IPS-11a (cell line): ENCODE data around the gene NCMAP.

Source experiments
- H3K4me3 ChIP-seq: one replicate; pipeline ENCODE4 v1.5.1; 2013; ENCODE audit warnings: low read depth, low read length, control low read depth

Gene NCMAP

DNA sequence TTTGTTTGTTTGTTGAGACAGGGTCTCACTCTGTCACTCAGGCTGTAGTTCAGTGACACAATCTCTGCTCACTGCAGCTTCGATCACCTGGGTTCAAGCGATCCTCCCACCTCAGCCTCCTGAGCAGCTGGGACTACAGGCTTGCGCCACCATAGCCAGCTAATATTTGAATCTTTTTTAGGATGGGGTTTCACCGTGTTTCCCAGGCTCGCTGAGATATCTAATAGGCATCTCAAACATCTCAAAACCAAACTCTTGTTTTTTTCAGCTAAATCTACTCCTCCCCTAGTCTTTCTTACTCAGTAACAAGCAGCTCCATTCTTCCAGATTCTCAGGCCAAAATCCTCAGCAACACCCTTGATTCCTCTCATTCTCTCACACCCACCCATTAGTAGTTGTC, 65.2 kb downstream of the NCMAP start:
- H3K4me3 ChIP-seq, result no peak overlapping the region

DNA sequence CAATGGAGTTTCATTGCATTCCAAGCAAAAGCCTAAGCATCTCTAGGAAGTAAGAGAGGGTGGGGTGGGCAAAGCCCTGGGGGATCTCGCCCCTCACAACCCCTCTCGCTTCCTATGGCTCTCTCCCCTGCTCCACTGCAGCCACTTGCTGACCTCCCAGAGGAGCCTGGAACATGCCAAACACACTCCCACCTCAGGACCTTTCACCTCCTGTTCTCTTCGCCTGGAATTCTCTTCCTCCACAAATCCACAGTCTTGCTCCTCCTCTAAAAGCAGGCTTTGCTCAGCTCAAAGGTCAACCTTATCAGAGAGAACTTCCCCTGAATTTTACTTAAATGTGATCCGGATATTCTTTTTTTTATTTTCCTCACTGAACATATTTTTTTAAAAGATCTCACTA, 66.3 kb downstream of the NCMAP start:
- no peak overlapping the region for H3K4me3 ChIP-seq

DNA sequence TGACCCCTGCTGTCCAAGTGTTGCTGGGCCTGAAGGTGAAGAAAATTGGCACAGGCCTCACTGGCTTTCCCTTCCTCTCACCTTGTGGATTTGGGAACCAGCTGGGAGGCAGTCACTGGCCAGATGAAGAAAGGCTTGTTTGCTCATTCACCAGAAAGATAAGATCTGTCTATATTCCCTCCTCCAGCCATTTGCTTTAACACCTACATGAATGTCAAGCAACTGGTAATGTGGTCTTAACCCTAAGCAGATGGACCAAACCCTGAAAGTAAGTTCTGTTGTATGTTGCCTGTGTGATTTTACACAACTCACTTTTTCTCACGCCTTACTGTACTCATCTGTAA, 76.9 kb downstream of the NCMAP start:
- H3K4me3 ChIP-seq, result no peak overlapping the region

DNA sequence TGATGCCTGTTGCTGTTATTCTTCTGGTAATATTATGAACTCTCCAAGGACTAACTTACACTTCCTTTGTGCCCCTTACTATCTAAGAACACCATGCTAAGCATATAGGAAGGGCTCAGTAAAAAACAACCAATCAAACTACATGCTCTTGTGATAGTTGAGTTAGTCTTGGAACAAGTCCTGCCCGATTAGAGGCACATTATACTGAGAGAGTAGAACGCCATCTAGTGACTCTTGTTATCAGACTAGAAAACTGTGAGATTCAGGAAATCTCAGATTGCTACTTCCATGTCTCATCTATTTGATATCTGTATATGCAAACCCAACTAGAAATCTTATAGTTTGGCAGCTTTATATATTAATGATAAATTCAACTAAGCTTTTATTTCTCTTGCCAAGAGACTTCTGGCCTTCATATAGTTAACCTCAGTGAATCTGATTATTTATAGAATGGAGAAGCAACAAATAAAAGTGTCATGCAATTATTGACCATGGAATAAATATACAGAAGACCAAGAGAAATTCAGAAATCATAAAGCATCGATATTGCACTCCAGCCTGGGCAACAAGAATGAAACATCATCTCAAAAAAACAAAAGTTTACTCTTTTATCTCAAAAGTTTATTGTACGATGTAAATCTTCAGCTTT, 79.4 kb downstream of the NCMAP start:
- H3K4me3 ChIP-seq, result no peak overlapping the region

DNA sequence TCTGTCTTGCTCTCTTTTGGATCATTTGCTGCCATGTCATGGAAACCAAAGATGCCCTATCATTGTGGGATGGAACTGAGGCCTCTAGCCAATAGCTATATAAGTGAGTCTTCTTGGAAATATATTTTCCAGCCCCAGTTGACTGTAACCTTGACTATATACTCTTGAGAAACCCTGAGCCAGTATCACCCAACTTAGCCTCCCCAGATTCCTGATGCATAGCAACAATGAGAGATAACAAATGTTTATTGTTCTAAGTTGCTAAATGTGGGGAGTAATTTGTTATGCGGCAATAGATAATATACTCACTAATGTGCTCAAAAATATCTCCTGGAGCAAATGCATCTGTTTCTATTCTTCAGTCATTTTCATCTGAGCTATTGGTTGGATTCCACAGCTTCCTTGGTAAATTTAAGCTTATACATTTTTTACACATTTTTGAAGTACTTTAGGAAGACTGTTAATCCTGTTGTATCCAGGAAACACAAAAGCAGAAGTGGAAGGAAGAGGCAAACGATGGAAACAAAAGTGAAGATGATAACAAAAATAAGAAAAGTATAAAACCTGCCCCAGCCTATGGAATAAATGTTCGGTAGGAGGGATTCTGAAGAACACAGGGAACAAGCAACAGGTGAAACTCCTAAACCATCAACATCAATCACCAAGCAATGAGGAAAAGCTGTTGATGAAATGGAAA, 80.9 kb downstream of the NCMAP start:
- H3K4me3 ChIP-seq, result no peak overlapping the region

DNA sequence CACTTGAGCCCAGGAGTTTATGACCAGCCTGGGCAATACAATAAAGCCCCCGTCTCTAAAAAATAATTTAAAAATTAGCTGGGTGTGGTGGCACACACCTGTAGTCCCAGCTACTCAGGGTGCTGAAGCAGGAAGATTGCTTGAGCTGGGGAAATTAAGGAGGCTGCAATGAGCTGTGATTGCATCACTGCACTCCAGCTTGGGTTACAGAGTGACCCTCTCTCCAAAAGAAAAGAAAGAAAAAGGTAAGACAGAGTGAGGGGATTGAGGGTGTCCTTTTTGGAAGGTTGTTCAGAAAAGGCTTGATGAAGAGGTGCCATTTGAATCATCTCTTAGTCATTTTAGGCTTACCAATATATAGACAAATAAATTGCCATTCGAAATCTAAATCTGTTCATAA, 83.2 kb downstream of the NCMAP start:
- no peak overlapping the region for H3K4me3 ChIP-seq

DNA sequence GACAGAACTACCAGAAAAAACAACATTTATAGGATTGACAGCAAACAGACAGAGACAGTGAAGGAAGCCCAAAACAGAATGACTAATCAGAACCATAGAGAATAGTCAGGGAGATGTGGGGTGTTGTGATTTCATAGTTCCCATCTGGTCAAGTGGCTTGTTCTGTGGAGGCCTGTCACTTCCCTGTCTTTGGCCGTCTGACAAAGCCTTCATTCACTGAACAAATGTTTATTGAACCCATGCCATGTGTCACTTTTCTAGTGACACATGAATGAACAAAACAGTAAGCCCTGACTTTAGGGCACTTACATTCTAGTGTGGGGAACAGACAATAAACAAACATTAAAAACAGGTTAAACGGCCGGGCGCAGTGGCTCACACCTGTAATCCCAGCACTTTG, 84.0 kb downstream of the NCMAP start:
- no peak overlapping the region for H3K4me3 ChIP-seq

DNA sequence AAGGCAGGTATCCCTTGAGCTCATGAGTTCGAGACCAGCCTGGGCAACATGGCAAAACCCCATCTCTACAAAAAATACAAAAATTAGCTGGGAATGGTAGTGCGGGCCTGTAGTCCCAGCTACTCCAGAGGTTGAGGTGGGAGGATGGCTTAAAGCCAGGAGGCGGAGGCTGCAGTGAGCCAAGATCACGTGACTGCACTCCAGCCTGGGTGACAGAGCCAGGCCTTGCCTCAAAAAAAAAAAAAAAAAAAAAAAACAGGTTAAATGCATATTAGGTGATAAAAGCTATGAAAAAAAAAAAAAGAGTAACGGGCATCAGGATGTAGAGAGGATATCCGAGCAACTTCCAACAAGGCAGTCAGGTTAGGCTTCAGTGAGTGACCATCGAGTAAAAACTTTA, 84.4 kb downstream of the NCMAP start:
- H3K4me3 ChIP-seq, result no peak overlapping the region

DNA sequence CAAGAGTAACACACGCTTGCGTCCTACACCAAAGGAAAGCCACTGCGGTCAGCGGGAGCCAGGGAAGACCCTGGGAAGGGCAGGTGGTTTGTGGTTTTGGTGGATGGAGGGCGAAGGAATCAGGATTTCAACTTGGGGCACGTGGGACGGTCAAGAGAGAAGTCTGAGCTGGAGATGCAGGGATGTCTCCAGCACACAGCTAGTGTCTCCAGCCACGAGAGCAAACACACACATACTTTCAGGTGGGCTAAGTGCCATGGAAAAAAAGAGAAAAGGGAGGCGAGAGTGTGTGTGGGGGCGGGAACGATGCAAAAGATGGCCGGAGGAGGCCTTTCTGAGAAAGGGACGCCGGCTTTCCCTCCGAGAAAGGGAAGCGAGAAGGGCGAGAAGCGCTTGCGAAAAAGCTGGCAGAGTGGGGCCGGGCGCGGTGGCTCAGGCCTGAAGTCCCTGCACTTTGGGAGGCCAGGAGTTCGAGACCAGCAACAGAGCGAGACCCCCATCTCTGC, 85.8 kb downstream of the NCMAP start:
- peak overlapping the region; percentile 97 for H3K4me3 ChIP-seq

DNA sequence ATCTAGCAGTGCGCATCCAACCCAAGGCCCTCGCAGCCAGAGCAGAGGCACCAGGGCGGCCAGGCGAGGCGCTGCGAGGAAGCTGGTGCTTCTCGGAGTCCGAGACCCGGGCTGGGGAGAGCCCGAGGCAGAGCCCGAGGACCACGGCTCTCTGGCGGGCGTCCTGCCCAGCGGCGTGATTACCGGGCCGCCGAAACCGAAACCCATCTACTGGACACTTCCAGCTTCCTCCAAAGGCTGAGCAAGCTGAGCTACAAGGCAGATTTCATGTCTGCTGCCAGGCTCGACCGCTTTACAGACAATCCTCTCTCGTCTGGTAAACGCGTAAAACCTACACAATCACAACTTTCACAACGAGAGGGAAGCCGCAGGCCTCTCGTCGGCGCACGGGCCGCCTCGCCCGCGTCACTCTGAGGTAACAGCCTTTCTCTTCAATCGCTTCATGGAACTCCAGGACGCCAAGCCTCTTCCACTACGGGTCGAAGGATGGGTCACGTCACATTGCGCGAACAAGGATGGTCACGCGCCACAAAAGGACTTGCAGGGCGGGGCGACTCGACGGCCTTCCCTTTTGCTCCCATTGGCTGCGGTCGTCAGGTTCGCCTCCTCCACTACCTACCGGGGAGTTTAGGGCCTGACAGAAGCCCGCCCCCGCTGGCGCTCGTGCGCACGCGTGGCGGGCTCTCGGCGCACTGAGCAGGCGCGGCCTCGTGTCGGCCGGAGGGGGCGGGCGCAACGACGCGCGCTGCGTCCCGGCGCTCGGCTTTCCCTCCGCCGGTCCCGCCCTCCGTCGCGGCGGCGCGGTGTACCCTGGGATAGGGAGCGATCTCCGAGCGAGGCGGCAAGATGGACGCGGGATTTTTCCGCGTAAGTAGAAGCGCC, 86.8 kb downstream of the NCMAP start, which contains the start of gene SRRM1:
SRRM1 (plus strand) TSS at position 822 of the 882 bp plus-strand sequence; CDS start at position 847, 25 bp downstream.
- H3K4me3 ChIP-seq, result peak within 1 kb of the TSS; percentile 97

DNA sequence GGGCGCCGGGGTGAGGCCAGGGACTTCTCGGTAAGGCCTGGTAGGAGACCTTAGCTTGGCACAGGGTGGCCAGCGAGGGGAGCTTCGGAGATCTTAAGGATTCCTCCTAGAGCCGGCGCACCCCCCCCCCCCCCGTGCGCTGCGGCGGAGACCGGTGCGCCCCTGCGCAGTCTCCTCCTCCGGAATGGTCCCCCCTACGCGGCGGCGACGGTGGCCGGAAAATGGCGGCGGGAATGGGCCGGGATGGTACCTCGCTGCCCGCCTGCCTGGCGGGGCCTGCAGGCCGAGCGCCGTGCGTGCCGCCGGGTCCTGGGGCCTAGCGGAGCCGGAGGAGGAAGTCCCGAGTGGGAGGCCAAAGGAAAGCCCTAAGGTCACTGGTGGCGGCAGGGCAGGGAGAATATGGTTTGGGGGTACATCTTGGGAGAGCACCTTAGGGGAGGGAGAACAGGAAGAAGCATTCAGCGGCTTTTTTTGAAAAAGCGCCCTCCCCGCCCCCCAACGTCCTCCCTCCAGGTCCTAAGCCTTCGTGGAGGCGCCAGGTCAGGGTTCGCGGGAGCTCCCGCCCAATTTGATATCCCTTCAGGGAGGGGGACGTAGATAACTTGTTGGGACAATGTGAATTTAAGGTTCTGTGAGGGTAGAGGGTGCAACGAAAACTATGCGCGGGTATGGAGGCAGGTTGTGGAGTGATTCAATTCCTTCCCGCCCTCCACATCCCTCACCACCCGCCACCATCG, 87.6 kb downstream of the NCMAP start:
- peak overlapping the region; percentile 97 for H3K4me3 ChIP-seq

DNA sequence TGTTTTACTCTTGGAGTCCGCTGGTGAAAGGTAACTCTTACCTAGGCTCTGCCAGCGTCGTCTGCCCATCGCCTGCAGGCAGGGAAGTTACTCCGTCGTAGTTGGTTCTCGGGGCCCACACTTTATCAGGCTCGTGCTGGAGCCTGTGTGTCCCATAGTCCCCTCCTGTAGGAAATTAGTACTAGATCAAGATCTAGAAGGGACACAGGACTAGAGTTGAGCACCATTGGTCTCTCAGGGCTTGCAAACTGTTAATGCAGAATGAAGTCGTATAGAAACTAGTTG, 88.2 kb downstream of the NCMAP start:
- peak overlapping the region; percentile 97 for H3K4me3 ChIP-seq

DNA sequence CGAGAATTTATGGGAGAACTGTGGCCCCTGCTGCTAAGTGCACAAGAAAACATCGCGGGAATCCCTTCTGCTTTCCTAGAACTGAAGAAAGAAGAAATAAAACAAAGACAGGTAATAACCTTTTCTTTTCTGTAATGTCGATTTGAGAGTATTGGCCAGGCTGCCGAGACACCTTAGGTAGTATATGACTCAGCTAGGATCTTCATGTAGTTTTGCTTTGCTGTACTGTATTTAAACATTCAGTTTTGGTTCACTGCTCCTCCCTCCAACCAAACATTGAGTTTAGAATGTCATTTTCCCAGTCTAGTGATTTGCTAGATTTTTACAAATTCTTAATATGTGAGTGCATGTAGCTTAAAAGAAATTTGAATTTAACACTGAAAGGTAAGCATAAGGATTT, 93.0 kb downstream of the NCMAP start:
- H3K4me3 ChIP-seq, result no peak overlapping the region

DNA sequence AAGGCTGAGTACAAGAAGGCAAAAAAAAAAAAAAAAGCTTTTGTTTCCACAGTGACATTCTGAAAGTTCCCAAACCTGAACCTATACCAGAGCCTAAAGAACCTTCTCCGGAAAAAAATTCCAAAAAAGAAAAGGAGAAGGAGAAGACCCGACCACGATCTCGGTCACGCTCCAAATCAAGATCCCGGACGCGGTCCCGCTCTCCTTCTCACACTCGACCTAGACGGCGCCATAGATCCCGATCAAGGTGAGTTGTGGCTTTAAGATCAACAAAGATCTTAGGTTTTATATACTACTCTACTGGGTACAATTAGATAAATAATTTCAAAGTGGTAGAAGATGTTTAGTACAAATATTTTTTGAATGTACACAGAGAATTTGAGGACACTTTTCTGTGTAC, 96.5 kb downstream of the NCMAP start:
- no peak overlapping the region for H3K4me3 ChIP-seq

DNA sequence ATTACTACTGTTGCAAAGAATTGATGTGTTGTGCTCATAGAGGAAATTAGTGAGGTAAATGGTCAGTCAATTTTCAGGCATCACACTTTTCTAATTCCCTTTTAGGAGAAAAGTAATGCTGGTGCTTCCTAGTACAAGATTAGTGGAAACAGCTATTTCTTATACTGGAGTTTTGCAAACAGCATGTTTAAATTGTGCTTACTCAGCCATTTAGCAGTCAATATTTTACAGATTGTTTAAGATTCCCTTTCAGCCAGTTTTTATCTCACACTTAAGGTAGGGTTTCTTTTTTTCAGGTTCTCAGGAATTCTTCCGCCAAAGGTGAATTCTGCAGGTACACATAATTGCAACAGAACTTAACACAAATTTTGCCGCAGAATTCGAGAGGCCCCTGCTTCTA, 98.1 kb downstream of the NCMAP start:
- no peak overlapping the region for H3K4me3 ChIP-seq

DNA sequence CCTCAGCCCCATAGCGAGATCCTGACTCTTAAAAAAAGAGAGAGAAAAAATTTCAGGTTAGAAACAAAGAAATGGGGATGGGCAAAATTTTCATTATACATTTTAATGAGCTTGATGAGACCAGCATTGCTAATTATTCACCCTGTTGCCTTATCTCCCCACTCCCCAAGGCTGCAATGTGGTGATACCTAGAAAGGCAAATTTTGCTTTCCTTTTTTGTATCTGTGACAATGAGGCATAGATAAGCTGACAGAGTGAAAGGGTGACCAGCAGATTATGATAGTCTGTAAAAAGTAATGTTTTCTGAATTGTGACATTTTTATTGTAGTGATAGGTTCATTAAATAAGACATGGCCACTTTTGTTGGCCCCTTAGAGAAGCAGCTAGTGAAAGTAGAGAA, 100.2 kb downstream of the NCMAP start:
- H3K4me3 ChIP-seq, result no peak overlapping the region

DNA sequence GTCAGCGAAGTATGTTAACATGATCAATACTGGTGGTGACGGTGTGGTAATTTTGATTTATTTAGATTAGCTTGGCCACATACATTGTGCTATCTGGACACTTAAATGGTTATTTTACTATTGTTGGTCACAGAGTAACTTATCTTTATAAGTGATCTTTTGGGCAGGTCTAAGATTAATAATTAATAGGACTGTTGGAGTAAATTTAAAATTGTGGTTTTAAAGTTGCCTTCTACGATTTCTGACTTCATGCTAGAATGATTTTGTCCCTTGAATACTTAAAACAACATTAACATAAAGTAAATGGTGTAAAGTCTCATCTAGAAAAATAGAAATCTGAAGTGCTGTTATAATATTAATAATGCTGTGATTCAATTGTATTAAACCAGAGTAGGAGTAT, 101.9 kb downstream of the NCMAP start:
- no peak overlapping the region for H3K4me3 ChIP-seq
